ENCODE measurements around the gene RNF141.

RNF141 gene

DNA sequence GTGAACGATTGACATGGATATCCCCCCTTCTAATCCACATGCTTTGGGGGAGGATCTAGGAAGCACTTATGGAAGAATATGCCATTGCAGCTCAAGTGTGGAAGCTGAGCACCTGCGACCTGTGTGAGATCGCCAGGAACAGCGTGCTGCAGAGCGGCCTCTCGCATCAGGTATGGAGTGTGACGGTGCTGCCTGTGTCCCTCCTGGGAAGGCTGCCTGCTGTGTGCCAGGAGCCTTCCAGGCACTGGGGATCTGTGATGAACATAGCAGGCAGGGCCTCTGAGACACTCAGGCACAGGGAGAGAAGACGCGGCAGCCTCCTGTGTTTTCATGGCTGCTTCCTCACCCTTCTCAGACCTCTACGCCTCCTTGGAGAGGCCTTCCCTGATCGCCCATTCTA, 36.5 kb downstream of the RNF141 start:
- Histone ChIP-seq H3K27me3 (ENCODE audit: insufficient read depth, low read length, poor library complexity) (no peaks in the 10 kb centered on the region), H4K20me1 (ENCODE audit: insufficient read depth, low read length) (peaks cover 3% of the 10 kb centered on the region; the same call in 1 of the 2 replicates), H3K27ac (ENCODE audit: low read length) (no peak overlapping the region), H3K9ac (ENCODE audit: low read depth, low read length) (no peak overlapping the region), H3K36me3 (ENCODE audit: insufficient read depth, low read length) (peaks cover 51% of the 10 kb centered on the region), H2AFZ (ENCODE audit: low read depth, low read length) (no peak overlapping the region), H3K79me2 (ENCODE audit: insufficient read depth, low read length) (no peaks in the 10 kb centered on the region), H3K4me1 (ENCODE audit: insufficient read depth, low read length) (no peaks in the 10 kb centered on the region), H3K4me3 (ENCODE audit: low read depth in 1 of 2, low read length in 2 of 2) (no peak overlapping the region), H3K9me3 (ENCODE audit: insufficient read depth, low read length, severe bottlenecking) (no peaks in the 10 kb centered on the region), H3K4me2 (ENCODE audit: insufficient read depth, low read length) (no peak overlapping the region)
- ATAC-seq (ENCODE audit: insufficient read depth, low read depth) (no peak), DNase-seq (no peak)
- no peak for TF ChIP-seq EZH2 (IDR thresholded peaks at IDR 0.05; ENCODE audit: borderline replicate concordance, low read depth, low read length, severe bottlenecking)
- TF ChIP-seq, protein P1, sequence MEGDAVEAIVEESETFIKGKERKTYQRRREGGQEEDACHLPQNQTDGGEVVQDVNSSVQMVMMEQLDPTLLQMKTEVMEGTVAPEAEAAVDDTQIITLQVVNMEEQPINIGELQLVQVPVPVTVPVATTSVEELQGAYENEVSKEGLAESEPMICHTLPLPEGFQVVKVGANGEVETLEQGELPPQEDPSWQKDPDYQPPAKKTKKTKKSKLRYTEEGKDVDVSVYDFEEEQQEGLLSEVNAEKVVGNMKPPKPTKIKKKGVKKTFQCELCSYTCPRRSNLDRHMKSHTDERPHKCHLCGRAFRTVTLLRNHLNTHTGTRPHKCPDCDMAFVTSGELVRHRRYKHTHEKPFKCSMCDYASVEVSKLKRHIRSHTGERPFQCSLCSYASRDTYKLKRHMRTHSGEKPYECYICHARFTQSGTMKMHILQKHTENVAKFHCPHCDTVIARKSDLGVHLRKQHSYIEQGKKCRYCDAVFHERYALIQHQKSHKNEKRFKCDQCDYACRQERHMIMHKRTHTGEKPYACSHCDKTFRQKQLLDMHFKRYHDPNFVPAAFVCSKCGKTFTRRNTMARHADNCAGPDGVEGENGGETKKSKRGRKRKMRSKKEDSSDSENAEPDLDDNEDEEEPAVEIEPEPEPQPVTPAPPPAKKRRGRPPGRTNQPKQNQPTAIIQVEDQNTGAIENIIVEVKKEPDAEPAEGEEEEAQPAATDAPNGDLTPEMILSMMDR (IDR thresholded peaks at IDR 0.05; ENCODE audit: borderline replicate concordance, extremely low read depth, low read length, poor library complexity, severe bottlenecking) = no peak

DNA sequence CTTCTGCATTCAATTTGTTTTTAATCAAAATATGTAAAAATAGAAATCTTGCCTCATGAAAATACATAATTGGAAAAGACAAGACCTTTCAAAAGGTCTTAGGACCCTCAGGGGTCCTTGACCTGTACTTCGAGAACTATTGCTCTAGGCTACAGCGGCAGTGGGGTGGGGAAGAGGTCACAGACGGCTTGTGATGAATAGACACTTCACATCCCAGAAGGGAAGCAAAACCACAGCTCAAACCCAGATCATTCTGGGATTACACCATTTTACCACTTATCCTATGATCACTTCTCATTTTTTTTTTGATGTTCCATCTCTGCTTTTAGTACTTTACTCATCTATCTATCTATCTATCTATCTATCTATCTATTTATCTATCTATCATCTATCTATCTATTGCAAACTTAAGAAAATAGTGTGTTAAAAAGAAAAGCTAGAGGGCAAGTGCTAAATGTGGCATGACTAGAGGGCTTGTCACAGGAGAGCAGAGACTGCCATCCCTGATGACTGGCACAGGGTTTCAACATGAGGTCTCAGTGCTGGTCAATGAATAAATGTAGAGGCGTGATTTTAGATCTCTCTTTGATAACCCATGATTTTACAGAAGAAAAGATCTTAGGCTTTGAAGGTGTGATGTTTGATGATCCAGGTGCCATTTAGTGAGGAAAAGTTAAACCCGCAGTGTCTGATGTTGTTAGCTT, 37.1 kb downstream of the RNF141 start:
- H3K36me3 ChIP-seq (ENCODE audit: insufficient read depth, low read length) = peaks cover 52% of the 10 kb centered on the region
- no peak for TF ChIP-seq EZH2 (IDR thresholded peaks at IDR 0.05; ENCODE audit: borderline replicate concordance, low read depth, low read length, severe bottlenecking)
- TF ChIP-seq, protein P1 (IDR thresholded peaks at IDR 0.05; ENCODE audit: borderline replicate concordance, extremely low read depth, low read length, poor library complexity, severe bottlenecking) = no peak
- no peak overlapping the region for H3K27ac ChIP-seq (ENCODE audit: low read length)
- ATAC-seq (ENCODE audit: insufficient read depth, low read depth) (no peak), DNase-seq (no peak)
- no peaks in the 10 kb centered on the region for H3K9me3 ChIP-seq (ENCODE audit: insufficient read depth, low read length, severe bottlenecking)
- H3K4me1 ChIP-seq (ENCODE audit: insufficient read depth, low read length) = no peaks in the 10 kb centered on the region
- H2AFZ ChIP-seq (ENCODE audit: low read depth, low read length) = no peak overlapping the region
- peaks cover 3% of the 10 kb centered on the region; the same call in 1 of the 2 replicates for H4K20me1 ChIP-seq (ENCODE audit: insufficient read depth, low read length)
- H3K27me3 ChIP-seq (ENCODE audit: insufficient read depth, low read length, poor library complexity) = no peaks in the 10 kb centered on the region
- no peak overlapping the region for H3K9ac ChIP-seq (ENCODE audit: low read depth, low read length)
- no peak overlapping the region for H3K4me2 ChIP-seq (ENCODE audit: insufficient read depth, low read length)
- no peak overlapping the region for H3K4me3 ChIP-seq (ENCODE audit: low read depth in 1 of 2, low read length in 2 of 2)
- H3K79me2 ChIP-seq (ENCODE audit: insufficient read depth, low read length) = no peaks in the 10 kb centered on the region

DNA sequence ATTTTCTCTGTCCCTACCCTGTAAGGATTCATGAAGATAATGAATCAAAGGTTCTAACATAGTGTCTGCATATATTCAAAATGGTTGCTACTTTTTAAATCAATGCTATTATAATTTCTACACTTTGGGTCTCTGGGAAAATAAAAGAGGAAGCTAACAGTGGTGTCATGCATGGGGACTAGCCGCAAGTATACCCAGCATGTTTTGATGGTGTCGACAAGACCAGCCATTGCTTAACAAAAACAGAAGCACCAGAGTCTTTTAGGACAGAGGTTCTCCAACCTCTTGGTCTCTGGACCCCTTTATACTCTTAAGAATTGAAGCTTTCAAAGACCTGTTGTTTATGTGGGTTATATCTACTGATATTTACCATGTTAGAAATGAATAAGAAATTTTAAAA, 37.8 kb downstream of the RNF141 start:
- no peak overlapping the region for H3K4me2 ChIP-seq (ENCODE audit: insufficient read depth, low read length)
- no peak for DNase-seq
- H4K20me1 ChIP-seq (ENCODE audit: insufficient read depth, low read length) = peaks cover 3% of the 10 kb centered on the region
- H3K27me3 ChIP-seq (ENCODE audit: insufficient read depth, low read length, poor library complexity) = no peaks in the 10 kb centered on the region
- no peaks in the 10 kb centered on the region for H3K79me2 ChIP-seq (ENCODE audit: insufficient read depth, low read length)
- no peaks in the 10 kb centered on the region for H3K9me3 ChIP-seq (ENCODE audit: insufficient read depth, low read length, severe bottlenecking)
- no peak overlapping the region for H3K27ac ChIP-seq (ENCODE audit: low read length)
- TF ChIP-seq EZH2 (IDR thresholded peaks at IDR 0.05; ENCODE audit: borderline replicate concordance, low read depth, low read length, severe bottlenecking) = no peak
- H3K9ac ChIP-seq (ENCODE audit: low read depth, low read length) = no peak overlapping the region
- H3K36me3 ChIP-seq (ENCODE audit: insufficient read depth, low read length) = peaks cover 52% of the 10 kb centered on the region
- no peak overlapping the region for H3K4me3 ChIP-seq (ENCODE audit: low read depth in 1 of 2, low read length in 2 of 2)
- no peak for ATAC-seq (ENCODE audit: insufficient read depth, low read depth)
- H2AFZ ChIP-seq (ENCODE audit: low read depth, low read length) = no peak overlapping the region
- no peaks in the 10 kb centered on the region for H3K4me1 ChIP-seq (ENCODE audit: insufficient read depth, low read length)

DNA sequence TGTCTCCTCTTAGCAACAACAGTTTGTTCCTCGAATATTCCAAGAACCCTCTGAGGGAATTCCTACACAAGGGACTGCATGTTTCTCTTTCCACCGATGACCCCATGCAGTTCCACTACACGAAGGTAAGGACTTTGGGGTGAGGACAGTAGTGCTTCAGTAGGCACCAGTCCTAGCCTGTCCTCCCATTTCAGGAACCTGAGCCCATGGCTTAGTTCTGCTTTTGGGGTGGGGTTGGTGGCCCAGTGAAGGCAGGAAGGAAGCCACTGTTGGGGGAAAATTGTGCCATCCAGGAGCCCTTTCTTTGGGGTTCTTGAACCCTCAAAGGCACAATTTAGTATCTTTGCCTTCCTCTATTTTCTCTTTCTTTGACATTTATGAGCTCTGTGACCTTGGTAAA, 38.2 kb downstream of the RNF141 start:
- Histone ChIP-seq H2AFZ (ENCODE audit: low read depth, low read length) (no peak overlapping the region), H3K9ac (ENCODE audit: low read depth, low read length) (no peak overlapping the region), H3K4me2 (ENCODE audit: insufficient read depth, low read length) (no peak overlapping the region), H4K20me1 (ENCODE audit: insufficient read depth, low read length) (peaks cover 3% of the 10 kb centered on the region), H3K27ac (ENCODE audit: low read length) (no peak overlapping the region), H3K9me3 (ENCODE audit: insufficient read depth, low read length, severe bottlenecking) (no peaks in the 10 kb centered on the region), H3K4me1 (ENCODE audit: insufficient read depth, low read length) (no peaks in the 10 kb centered on the region), H3K4me3 (ENCODE audit: low read depth in 1 of 2, low read length in 2 of 2) (no peak overlapping the region), H3K79me2 (ENCODE audit: insufficient read depth, low read length) (no peaks in the 10 kb centered on the region), H3K36me3 (ENCODE audit: insufficient read depth, low read length) (peaks cover 57% of the 10 kb centered on the region), H3K27me3 (ENCODE audit: insufficient read depth, low read length, poor library complexity) (no peaks in the 10 kb centered on the region)
- DNase-seq = no peak
- TF ChIP-seq, protein P1 (IDR thresholded peaks at IDR 0.05; ENCODE audit: borderline replicate concordance, extremely low read depth, low read length, poor library complexity, severe bottlenecking) = no peak
- TF ChIP-seq EZH2 (IDR thresholded peaks at IDR 0.05; ENCODE audit: borderline replicate concordance, low read depth, low read length, severe bottlenecking) = no peak
- ATAC-seq (ENCODE audit: insufficient read depth, low read depth) = no peak
